Inflammatory macrophage (primary cell): ENCODE data around the gene GUCY1A1.

Experiments used
- DNase-seq, 2 donors: peaks; one replicate each; pipeline ENCODE4 v3.0.0-alpha.2; 2020 to 2022

GUCY1A1 gene

GRCh38 chr4:155694100-155694785 is 27.6 kb downstream of the GUCY1A1 start:
- DNase-seq, result no peak

DNA sequence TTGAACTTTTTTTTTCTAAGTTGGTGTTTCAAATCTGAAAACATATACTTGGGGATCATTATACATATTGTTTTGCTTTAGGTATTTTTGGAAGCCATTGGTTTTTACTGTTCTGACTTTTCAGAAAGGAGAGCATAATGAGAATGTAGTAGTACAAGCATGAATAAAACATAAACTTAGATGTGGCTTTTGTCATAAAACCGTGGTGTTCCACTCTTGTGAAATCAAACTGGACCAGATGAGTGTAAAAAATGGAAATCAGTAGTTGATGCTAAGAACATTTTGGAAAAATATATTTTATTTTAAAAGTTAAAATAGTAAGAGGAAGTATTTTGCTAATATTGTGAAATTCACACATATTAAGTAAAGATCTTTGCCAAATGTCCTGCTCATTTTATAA is 29.6 kb downstream of the GUCY1A1 start:
- DNase-seq, result no peak

GRCh38 chr4:155696726-155697125 is 30.1 kb downstream of the GUCY1A1 start:
- DNase-seq, result no peak

GRCh38 chr4:155701827-155702226 is 35.2 kb downstream of the GUCY1A1 start:
- DNase-seq, result no peak

DNA sequence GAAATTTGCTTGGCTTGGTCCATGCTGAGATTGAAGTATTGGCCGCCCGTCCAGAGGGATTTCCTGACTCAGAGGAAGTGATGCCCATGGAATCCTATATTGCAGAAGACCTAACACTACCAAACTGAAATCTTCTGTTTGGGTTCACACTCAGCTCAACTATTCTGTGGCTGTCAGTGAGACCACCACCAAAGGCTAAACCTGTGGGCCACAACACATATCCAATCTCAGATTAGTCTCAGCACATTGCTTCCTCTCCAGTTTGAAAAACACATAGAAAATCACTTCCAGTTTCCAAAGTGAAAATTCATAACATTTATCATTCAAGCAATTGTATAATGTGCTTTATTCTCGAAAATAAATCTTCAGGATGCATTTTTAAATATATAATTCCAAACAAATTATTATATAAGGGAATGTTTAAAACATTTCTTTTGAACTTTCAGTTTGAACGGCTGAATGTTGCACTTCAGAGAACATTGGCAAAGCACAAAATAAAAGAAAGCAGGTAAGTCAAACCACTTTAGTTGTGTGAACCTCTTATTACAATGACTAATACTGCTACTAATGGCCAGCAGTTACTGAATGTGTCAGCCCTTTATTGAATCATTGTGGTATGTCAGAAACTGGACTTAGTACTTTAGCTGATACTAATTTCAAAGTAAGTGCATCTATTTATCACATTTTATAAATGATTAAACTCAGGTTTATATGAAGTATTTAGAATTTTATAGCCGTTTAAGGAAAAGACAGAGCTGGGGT is 37.0 kb downstream of the GUCY1A1 start:
- DNase-seq, result no peak

DNA sequence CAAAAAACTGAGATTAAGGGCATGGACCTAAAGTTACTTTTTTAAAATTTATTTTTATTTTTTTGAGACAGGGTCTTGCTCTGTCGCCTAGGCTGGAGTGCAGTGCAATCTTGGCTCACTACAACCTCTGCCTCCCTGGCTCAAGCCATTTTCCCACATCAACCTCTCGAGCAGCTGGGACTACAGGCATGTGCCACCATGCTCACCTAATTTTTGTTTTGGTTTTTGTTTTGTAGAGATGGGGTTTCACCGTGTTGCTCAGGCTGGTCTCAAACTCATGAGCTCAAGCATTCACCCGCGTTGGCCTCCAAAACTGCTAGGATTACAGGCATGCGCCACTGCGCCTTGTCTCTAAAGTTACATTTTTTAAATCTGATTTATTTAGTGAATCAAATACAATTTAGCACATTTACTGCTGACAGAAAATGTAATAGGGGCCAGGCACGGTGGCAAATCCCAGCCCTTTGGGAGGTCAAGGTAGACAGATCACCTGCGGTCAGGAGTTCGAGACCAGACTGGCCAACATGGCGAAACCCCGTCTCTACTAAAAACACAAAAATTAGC is 38.3 kb downstream of the GUCY1A1 start:
- no peak for DNase-seq

DNA sequence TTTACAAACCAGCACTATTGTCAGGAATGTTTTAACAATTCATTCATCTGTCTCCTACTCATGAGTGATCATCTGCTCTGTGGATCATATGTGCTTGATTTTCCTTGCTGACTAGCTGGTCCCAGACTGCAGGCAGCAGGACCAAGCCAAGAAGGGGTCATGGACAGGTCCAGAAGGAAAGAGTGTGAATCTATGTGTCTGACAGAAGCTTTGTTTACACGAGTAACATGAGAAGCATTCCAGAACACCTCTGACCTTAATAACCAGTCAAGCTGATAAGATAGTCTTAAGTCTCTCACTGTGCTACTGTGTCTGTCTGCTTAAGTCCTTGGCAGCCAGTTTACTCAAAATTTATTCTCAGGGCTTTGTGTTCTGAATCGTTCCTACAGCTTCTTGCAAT is 39.0 kb downstream of the GUCY1A1 start:
- no peak for DNase-seq

DNA sequence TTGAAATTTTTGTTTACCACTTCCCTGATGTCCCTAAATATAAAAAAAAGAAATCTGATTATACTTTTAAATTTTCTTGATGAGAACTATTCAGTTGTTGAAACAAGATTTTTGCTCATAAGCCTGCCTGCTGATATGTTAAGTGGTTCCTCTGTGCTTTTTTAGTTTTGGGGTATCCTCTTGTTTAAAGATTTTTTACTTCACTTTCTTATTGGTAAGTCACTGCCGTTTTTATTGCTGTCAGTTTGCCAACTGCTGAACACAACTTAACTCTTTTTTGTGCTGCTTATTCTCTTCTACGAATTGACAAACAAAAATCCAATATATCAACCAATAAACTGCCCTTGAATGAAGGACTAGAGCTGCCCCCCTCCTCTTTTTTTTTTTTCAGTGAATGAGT is 39.5 kb downstream of the GUCY1A1 start:
- no peak for DNase-seq

- no peak for DNase-seq
Measured at GRCh38 chr4:155707251-155707650, 40.6 kb downstream of the GUCY1A1 start.

GRCh38 chr4:155708782-155709181 is 42.1 kb downstream of the GUCY1A1 start:
- DNase-seq, result no peak

DNA sequence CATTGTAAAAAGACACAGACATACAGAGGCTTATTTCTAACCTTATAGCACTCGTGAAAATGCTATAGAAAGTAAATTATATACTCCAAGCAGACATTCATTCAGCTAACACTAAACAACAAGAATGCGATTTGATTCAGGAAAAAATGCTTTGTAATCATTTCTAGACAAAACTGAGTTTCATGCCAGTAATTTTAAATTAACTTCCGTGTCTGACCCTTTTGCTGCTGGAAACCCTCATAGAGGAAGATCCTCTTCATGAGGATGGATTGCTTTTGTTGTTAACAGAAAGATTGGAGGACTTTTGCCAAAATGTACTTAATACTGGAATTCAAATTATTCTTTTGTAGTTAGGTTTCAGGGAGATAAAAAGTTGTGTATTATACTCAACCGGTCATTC is 43.3 kb downstream of the GUCY1A1 start:
- no peak for DNase-seq

DNA sequence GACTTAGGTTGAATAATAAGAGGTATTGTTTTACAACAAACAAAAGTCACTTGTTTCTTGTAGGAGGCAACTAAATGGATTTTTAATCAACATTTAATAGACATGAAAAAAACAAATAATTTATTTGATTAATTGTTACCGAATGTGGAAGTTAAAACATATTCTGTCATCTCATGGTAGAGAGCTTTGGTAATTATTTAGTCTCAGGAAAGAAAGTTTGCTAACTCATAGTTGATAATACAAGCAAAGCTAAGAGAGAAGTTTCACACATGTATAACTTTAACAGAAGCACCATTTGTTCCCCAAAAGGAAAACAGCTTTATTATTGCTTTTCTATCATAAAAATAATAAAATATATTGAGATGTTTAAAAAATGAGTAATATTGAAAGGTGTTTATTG is 44.9 kb downstream of the GUCY1A1 start:
- DNase-seq, result no peak

DNA sequence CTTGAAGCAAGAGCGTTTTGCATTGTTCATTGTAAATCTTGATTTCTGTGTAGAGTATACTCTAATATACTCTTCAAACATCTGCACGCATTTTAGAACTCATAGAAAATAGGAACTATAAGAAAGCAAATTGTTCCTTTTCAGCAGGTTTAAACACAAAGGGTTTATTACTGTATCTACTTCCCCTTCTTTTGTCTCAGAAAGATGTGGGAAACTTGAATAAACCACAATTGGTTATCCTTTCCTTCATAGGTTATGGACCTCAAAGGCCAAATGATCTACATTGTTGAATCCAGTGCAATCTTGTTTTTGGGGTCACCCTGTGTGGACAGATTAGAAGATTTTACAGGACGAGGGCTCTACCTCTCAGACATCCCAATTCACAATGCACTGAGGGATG is 46.2 kb downstream of the GUCY1A1 start:
- peak in 1 of 2 donors; percentile 14 for DNase-seq

- no peak for DNase-seq
Measured at GRCh38 chr4:155713911-155714310, 47.3 kb downstream of the GUCY1A1 start.

DNA sequence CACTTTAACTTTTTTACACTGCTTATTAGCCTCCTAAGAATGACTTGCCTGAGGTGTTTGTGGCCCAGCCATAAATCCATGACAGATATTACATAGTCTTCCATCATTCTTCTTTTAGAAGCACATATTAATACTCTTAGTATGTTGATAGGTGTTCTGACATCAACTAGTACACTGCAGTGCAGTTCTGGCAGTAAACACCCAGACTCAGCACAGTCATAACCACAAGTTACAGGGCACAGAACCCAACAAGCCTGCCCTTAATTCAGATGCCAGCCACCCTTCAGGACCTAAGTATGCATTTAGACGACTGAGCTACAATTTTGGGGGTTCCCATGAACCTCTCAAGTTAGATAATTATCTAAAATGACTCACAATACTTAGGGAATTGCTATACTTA is 55.7 kb downstream of the GUCY1A1 start:
- DNase-seq, result no peak

- no peak for DNase-seq
Measured at GRCh38 chr4:155722816-155723499, 56.3 kb downstream of the GUCY1A1 start.

DNA sequence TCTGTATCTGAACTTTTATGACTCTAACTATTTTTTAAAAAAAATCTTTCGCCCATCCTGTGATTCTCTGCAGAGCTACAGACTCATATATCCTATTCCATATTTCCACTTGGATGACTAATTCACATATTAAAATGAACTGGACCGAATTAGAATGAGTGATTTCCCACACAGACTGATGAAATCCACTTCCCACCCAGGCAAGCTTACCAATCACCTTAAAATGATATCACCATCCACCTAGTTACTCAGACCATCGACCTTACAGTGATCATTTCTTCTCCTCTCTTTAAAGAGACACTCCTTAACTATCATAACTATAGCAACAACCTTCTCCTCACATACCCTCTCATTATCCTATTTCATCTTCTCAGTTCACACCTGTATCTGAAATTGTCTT is 58.1 kb downstream of the GUCY1A1 start:
- no peak for DNase-seq

- no peak for DNase-seq
Measured at GRCh38 chr4:155734065-155734464, 67.4 kb downstream of the GUCY1A1 start.

GRCh38 chr4:155734951-155735350 is 68.3 kb downstream of the GUCY1A1 start:
- no peak for DNase-seq

DNA sequence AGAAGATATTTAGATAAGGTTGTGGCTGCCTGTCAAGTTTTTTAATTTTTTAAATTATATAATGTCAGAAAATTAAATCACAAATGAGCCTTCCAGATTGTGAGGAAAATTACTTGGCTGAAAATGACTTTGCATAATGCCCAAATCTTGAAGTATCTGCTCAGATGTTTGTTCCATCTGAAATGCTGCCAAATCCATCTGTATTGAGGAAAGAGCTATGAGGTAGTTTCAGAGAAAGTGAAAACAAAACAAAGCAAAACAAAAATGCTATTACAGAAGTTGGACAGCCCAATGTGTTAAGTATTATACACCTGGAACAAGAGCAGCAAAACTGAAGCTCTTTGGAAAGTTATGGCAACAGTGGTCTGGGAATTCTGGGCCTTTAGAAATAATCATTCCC is 68.8 kb downstream of the GUCY1A1 start:
- DNase-seq, result no peak

DNA sequence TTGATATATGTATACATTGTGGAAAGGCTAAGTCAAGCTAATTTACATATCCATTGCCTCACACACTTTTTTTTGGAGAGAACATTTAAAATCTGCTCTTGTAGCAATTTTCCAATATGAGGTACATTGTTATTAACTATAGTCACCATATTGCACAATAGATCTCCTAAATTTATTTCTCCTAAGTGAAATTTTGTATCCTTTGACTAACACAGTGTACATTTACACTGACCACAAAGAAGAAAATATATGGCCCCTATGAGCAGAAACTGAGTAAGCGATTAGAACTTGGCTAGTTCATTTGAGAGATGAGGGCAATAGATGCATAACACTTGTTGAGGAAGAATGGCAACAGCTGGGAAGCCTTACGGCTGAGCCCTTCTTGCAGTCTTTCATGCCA is 71.9 kb downstream of the GUCY1A1 start:
- DNase-seq, result no peak

DNA sequence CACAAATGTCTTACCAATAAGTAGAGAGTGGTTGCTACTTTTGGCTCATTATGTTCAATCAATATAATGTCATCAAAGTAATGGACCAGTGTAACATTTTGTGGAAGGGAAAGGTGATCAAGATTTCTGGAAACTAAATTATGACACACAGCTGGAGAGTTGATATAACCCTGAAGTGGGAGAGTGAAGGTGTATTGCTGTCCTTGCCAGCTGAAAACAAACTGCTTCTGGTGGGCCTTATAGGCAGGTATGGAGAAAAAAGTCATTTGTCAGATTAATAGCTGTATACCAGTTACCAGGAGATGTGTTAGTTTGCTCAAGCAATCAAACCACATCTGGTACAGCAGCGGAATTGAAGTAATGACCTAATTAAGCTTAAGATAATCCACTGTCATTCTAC is 74.9 kb downstream of the GUCY1A1 start:
- DNase-seq, result no peak

DNA sequence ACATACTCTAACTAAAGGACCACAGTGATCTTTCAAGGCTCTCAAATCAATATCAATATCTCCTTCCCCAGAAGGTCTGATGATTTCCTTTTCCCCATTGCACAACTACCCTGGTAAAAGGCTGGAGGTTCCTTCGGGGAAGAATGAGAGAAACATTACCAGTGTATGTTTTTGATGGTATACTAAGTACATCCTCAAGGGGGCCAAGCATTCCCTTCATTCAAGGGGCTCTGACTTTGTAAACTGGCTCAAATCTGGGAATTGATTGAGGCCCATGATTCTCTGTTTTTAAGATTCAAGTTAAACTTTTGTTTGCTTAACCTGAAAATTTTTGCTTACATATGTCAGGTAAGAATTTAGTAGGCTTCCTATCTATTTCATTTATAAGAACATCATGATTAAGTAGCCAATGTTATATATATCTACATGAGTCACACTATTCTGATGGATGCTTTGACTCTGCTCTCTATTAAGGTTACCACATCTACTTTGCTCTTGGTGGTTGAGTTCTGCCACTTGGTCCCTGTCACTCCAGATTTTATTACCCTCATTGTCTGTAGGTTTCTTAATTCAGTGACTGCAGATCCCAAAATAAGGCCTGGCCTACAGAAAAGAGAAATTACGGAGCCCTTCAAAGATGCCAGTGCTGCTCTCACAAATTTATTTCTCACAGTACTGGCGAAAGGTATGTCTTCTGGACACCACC is 75.8 kb downstream of the GUCY1A1 start:
- DNase-seq, result no peak
